Stomach (tissue), 9 donors: ENCODE results near the gene ANKRD11. TPM values are rescaled to one million over a fixed set of nuclear protein-coding genes. Genes with fewer than 3 reads are reported as not detected.
"Not testable (repeated sequence)": the region's sequence is repeated elsewhere in the genome, so short reads cannot be mapped to it uniquely, and the experiment has no call there.

Experiments
- DNase-seq, 2 donors: peaks; one replicate each; pipeline versions ENCODE4 v3.0.0 to v3.0.0-alpha.2; 2013 to 2019
- H3K27ac ChIP-seq, 5 donors: fragments of 200-600 bp in 4 of 5; sonication (generic) in 4 of 5; one replicate each; pipeline ENCODE4 v1.5.1; 2013 to 2019; ENCODE audit warnings: mild to moderate bottlenecking in 1 of 5, moderate library complexity in 1 of 5
- H3K27me3 ChIP-seq, 3 donors: fragments of 200-600 bp; sonication (generic); one replicate each; pipeline ENCODE4 v1.5.1; 2017 to 2019; ENCODE audit warnings: mixed run types in 1 of 3
- H3K36me3 ChIP-seq, 4 donors: fragments of 200-600 bp; sonication (generic); 1 replicate in 3 of 4; 2 replicates in 1 of 4; pipeline ENCODE4 v1.5.1; 2016 to 2019
- H3K4me1 ChIP-seq, 4 donors: fragments of 200-600 bp; sonication (generic); one replicate each; pipeline ENCODE4 v1.5.1; 2016 to 2019
- H3K4me3 ChIP-seq, 4 donors: fragments of 200-600 bp; sonication (generic) in 3 of 4; one replicate each; pipeline ENCODE4 v1.5.1; 2016 to 2019; ENCODE audit warnings: mild to moderate bottlenecking in 1 of 4
- H3K9me3 ChIP-seq, 4 donors: fragments of 200-600 bp; sonication (generic); one replicate each; pipeline ENCODE4 v1.5.1; 2016 to 2019
- CTCF ChIP-seq, 7 experiments: fragments of 450-650 bp in 4 of 7; fragments of 200-600 bp in 3 of 7; sonication (generic) in 3 of 7; IDR thresholded peaks; one replicate each; pipeline ENCODE4 v1.5.1; 2016 to 2019; ENCODE audit warnings: antibody characterized with exemption in 7 of 7, control low read depth in 2 of 7, mild to moderate bottlenecking in 1 of 7
- EP300 ChIP-seq: sonication (generic); formaldehyde crosslinking; IDR thresholded peaks from one replicate; pipeline ENCODE4 v1.6.1; 2017; ENCODE audit warnings: antibody characterized with exemption
- POLR2A ChIP-seq, 4 donors: fragments of 450-650 bp; IDR thresholded peaks; one replicate each; pipeline ENCODE4 v1.6.1; 2016; ENCODE audit warnings: antibody characterized with exemption in 4 of 4, control low read depth in 2 of 4, mild to moderate bottlenecking in 1 of 4, moderate library complexity in 1 of 4
- POLR2AphosphoS5 ChIP-seq, 3 donors: sonication (generic); formaldehyde crosslinking; IDR thresholded peaks; one replicate each; pipeline ENCODE4 v1.6.1; 2016; ENCODE audit warnings: antibody characterized with exemption in 3 of 3
- WGBS, 5 donors: extraction: QIAGEN DNeasy Blood & Tissue Kit in 3 of 5; methylation state at CpG; one replicate each; pipeline versions ENCODE4 v1.1.5 to v1.1.7; 2013 to 2018; 5-methylcytosine and 5-hydroxymethylcytosine counted together
- intact Hi-C: fragments of 100-400 bp; cut with DNase I; formaldehyde crosslinking; loops from one replicate; pipeline ENCODE4 v1.15.1; 2023; ENCODE audit warnings: low total_unique reads
- polyA plus RNA-seq, 3 donors: library from polyadenylated mRNA; stranded (reverse); fragments of 200-250 nt; gene quantifications; one replicate each; pipeline ENCODE4 v1.2.3, GENCODE V29; 2013
- total RNA-seq, 5 donors: library from RNA; depleted of rRNA; stranded (reverse); fragments of >200 nt; gene quantifications; one replicate each; pipeline versions ENCODE4 v1.1.0 to v1.2.3, GENCODE V29; 2014 to 2016
- donor health status: healthy with polysubstance abuse.
- donor health status: Bipolar disorder and iron deficiency.
- donor health status: healthy.

The ANKRD11 gene
- total and polyA plus RNA-seq, 8 donors: 25.4 to 350 (median 88.7) TPM

- no peaks in the 10 kb centered on the region for H3K36me3 ChIP-seq
- 72 to 91% (median 88%) methylated on average over 2 of the region's 2 CpGs for WGBS, 5 donors
- TF ChIP-seq POLR2A (IDR thresholded peaks at IDR 0.05): no peak
- TF ChIP-seq POLR2AphosphoS5 (IDR thresholded peaks at IDR 0.05): no peak
- TF ChIP-seq EP300: no peak
- no peak for TF ChIP-seq CTCF (IDR thresholded peaks at IDR 0.05)
- H3K27me3 ChIP-seq: no peaks in the 10 kb centered on the region
- no peak for DNase-seq
- peaks cover 16 to 64% (median 34%) of the 10 kb centered on the region in 4 donors for H3K4me1 ChIP-seq
- intact Hi-C loops: no loop called here
- no peak overlapping the region for H3K27ac ChIP-seq
- H3K9me3 ChIP-seq: no peaks in the 10 kb centered on the region
- H3K4me3 ChIP-seq: no peak overlapping the region
These were observed 31.4 kb downstream of the ANKRD11 start for GRCh38 chr16:89458967-89459366.

- H3K4me1 ChIP-seq: peaks cover 20 to 64% (median 37%) of the 10 kb centered on the region in 4 donors
- H3K27ac ChIP-seq: no peak overlapping the region
- DNase-seq: no peak
- H3K4me3 ChIP-seq: no peak overlapping the region
- TF ChIP-seq POLR2AphosphoS5 (IDR thresholded peaks at IDR 0.05): no peak
- TF ChIP-seq EP300: no peak
- intact Hi-C loops: no loop called here
- 83 to 96% (median 93%) methylated on average over 7 of the region's 7 CpGs for WGBS, 5 donors
- H3K27me3 ChIP-seq: no peaks in the 10 kb centered on the region
- H3K36me3 ChIP-seq: no peaks in the 10 kb centered on the region
- no peaks in the 10 kb centered on the region for H3K9me3 ChIP-seq
These were observed 31.8 kb downstream of the ANKRD11 start for GRCh38 chr16:89458551-89458950.

GRCh38 chr16:89456419-89456959 lies 33.9 kb downstream of the ANKRD11 start:
- DNase-seq: no peak
- intact Hi-C loops: no loop called here
- Histone ChIP-seq H3K4me1 (peaks cover 39 to 75% (median 56%) of the 10 kb centered on the region in 4 donors), H3K4me3 (no peak overlapping the region), H3K27me3 (no peaks in the 10 kb centered on the region), H3K27ac (no peak overlapping the region), H3K9me3 (no peaks in the 10 kb centered on the region), H3K36me3 (no peaks in the 10 kb centered on the region)
- TF ChIP-seq POLR2A (IDR thresholded peaks at IDR 0.05) (no peak), CTCF (IDR thresholded peaks at IDR 0.05) (no peak), EP300 (no peak), POLR2AphosphoS5 (IDR thresholded peaks at IDR 0.05) (no peak)
- 77 to 81% (median 79%) methylated on average over 12 of the region's 12 CpGs for WGBS, 5 donors

- no peaks in the 10 kb centered on the region for H3K9me3 ChIP-seq
- intact Hi-C loops: no loop called here
- WGBS, 5 donors: 89 to 98% (median 90%) methylated on average over 2 of the region's 2 CpGs
- TF ChIP-seq CTCF (IDR thresholded peaks at IDR 0.05) (no peak), POLR2AphosphoS5 (IDR thresholded peaks at IDR 0.05) (no peak), POLR2A (IDR thresholded peaks at IDR 0.05) (no peak), EP300 (no peak)
- no peaks in the 10 kb centered on the region for H3K36me3 ChIP-seq
- no peaks in the 10 kb centered on the region for H3K27me3 ChIP-seq
- no peak overlapping the region for H3K27ac ChIP-seq
- H3K4me1 ChIP-seq: peaks cover 39 to 79% (median 59%) of the 10 kb centered on the region in 4 donors
- no peak overlapping the region for H3K4me3 ChIP-seq
- DNase-seq: no peak
These were observed 34.7 kb downstream of the ANKRD11 start for GRCh38 chr16:89455692-89456091.

GRCh38 chr16:89455178-89455577 lies 35.2 kb downstream of the ANKRD11 start:
- Histone ChIP-seq H3K36me3 (no peaks in the 10 kb centered on the region), H3K27ac (no peak overlapping the region), H3K4me1 (peaks cover 41 to 84% (median 61%) of the 10 kb centered on the region in 4 donors), H3K27me3 (no peaks in the 10 kb centered on the region), H3K4me3 (no peak overlapping the region), H3K9me3 (no peaks in the 10 kb centered on the region)
- no peak for TF ChIP-seq EP300
- no peak for TF ChIP-seq CTCF (IDR thresholded peaks at IDR 0.05)
- TF ChIP-seq POLR2A (IDR thresholded peaks at IDR 0.05): no peak
- no peak for TF ChIP-seq POLR2AphosphoS5 (IDR thresholded peaks at IDR 0.05)
- intact Hi-C loops: no loop called here
- DNase-seq: no peak
- WGBS, 5 donors: 82 to 92% (median 90%) methylated on average over 1 to 2 of the region's 2 CpGs

- H3K27ac ChIP-seq: peak overlapping the region in 3 of 5 donors; percentile 15 to 68 (median 24)
- H3K4me3 ChIP-seq, H3K27me3 ChIP-seq, H3K36me3 ChIP-seq, H3K9me3 ChIP-seq, DNase-seq, intact Hi-C loops: not testable (repeated sequence)
- H3K4me1 ChIP-seq: peaks cover 43 to 87% (median 65%) of the 10 kb centered on the region in 4 donors
- 86 to 97% (median 93%) methylated on average over 2 to 3 of the region's 3 CpGs for WGBS, 5 donors
These were observed 35.8 kb downstream of the ANKRD11 start for GRCh38 chr16:89454378-89455125.
